SK-N-SH treated with all-trans-retinoic acid at 6 μM for 48 hours (cell line): Measurements from ENCODE around the gene SCMH1.

Source experiments
- ATAC-seq: fragments of 200-7000 bp; cut with Tn5 transposase; 3 replicates; pipeline ENCODE4 v1.9.1; 2020; ENCODE audit warnings: mild to moderate bottlenecking, moderate library complexity
- ARNTL ChIP-seq: fragments of 450-650 bp; formaldehyde crosslinking; IDR thresholded peaks from 2 replicates; pipeline ENCODE4 v1.5.0; 2020; ENCODE audit warnings: low read depth, mild to moderate bottlenecking, moderate library complexity, borderline replicate concordance
- CSDC2 ChIP-seq: fragments of 250-450 bp; sonication (Bioruptor Pico); IDR thresholded peaks from 2 replicates; pipeline ENCODE4 v1.5.0; 2020; ENCODE audit warnings: mild to moderate bottlenecking, moderate library complexity
- ESRRG ChIP-seq: fragments of 250-450 bp; sonication (Bioruptor Pico); IDR thresholded peaks from 2 replicates; pipeline ENCODE4 v1.6.1; 2021; ENCODE audit warnings: mild to moderate bottlenecking
- GLIS3 ChIP-seq: fragments of 250-450 bp; sonication (Bioruptor Pico); IDR thresholded peaks from 2 replicates; pipeline ENCODE4 v1.5.0; 2020; ENCODE audit warnings: mild to moderate bottlenecking, moderate library complexity
- ISL1 ChIP-seq: fragments of 250-450 bp; sonication (Bioruptor Pico); IDR thresholded peaks from 2 replicates; pipeline ENCODE4 v2.1.2; 2022; ENCODE audit warnings: mild to moderate bottlenecking, moderate library complexity
- OSR1 ChIP-seq: fragments of 250-450 bp; sonication (Bioruptor Pico); IDR thresholded peaks from 2 replicates; pipeline ENCODE4 v1.8.0; 2022; ENCODE audit warnings: moderate library complexity, mild to moderate bottlenecking, inconsistent platforms
- POU6F1 ChIP-seq: fragments of 250-450 bp; sonication (Bioruptor Pico); IDR thresholded peaks from 2 replicates; pipeline ENCODE4 v1.8.0; 2021; ENCODE audit warnings: low read depth, mild to moderate bottlenecking, moderate library complexity, borderline replicate concordance
- PPARA ChIP-seq: fragments of 250-450 bp; sonication (Bioruptor Pico); IDR thresholded peaks from 2 replicates; pipeline ENCODE4 v1.5.0; 2020; ENCODE audit warnings: mild to moderate bottlenecking, borderline replicate concordance
- RARB ChIP-seq: fragments of 250-450 bp; sonication (Bioruptor Pico); IDR thresholded peaks from 2 replicates; pipeline ENCODE4 v1.8.0; 2021; ENCODE audit warnings: mild to moderate bottlenecking, moderate library complexity
- TOX ChIP-seq: fragments of 250-450 bp; sonication (Bioruptor Pico); IDR thresholded peaks from 2 replicates; pipeline ENCODE4 v1.8.0; 2021; ENCODE audit warnings: mild to moderate bottlenecking, moderate library complexity, borderline replicate concordance
- TSHZ2 ChIP-seq: fragments of 250-450 bp; sonication (Bioruptor Pico); IDR thresholded peaks from 2 replicates; pipeline ENCODE4 v1.5.0; 2020; ENCODE audit warnings: mild to moderate bottlenecking, moderate library complexity
- ZC3H10 ChIP-seq: fragments of 250-450 bp; sonication (Bioruptor Pico); IDR thresholded peaks from 2 replicates; pipeline ENCODE4 v1.5.1; 2021; ENCODE audit warnings: mild to moderate bottlenecking, moderate library complexity
- ZFP3 ChIP-seq: fragments of 250-450 bp; sonication (Bioruptor Pico); IDR thresholded peaks from 2 replicates; pipeline ENCODE4 v1.5.0; 2020; ENCODE audit warnings: mild to moderate bottlenecking, moderate library complexity
- ZFP30 ChIP-seq: fragments of 450-650 bp; formaldehyde crosslinking; IDR thresholded peaks from 2 replicates; pipeline ENCODE4 v1.5.0; 2022; ENCODE audit warnings: mild to moderate bottlenecking, moderate library complexity
- ZNF565 ChIP-seq: fragments of 450-650 bp; formaldehyde crosslinking; conservative IDR thresholded peaks from 2 replicates; pipeline ENCODE4 v1.5.0; 2020; ENCODE audit warnings: low read depth, mild to moderate bottlenecking, moderate library complexity
- ZNF70 ChIP-seq: fragments of 450-650 bp; formaldehyde crosslinking; IDR thresholded peaks from 2 replicates; pipeline ENCODE4 v1.5.0; 2020; ENCODE audit warnings: mild to moderate bottlenecking, moderate library complexity
- ZNF8 ChIP-seq: fragments of 450-650 bp; formaldehyde crosslinking; IDR thresholded peaks from 2 replicates; pipeline ENCODE4 v1.5.0; 2020; ENCODE audit warnings: mild to moderate bottlenecking, moderate library complexity
- TF ChIP-seq, protein P1 (sequence below): fragments of 250-450 bp; sonication (Bioruptor Pico); IDR thresholded peaks from 2 replicates; pipeline ENCODE4 v1.8.0; 2020; ENCODE audit warnings: mild to moderate bottlenecking, moderate library complexity, borderline replicate concordance
- TF ChIP-seq, protein P2 (sequence below): fragments of 250-450 bp; sonication (Bioruptor Pico); IDR thresholded peaks from 2 replicates; pipeline ENCODE4 v1.5.1; 2021; ENCODE audit warnings: mild to moderate bottlenecking, moderate library complexity

SCMH1 gene

GRCh38 chr1:41100170-41100569 is 141.9 kb downstream of the SCMH1 start:
- TF ChIP-seq, protein P1, sequence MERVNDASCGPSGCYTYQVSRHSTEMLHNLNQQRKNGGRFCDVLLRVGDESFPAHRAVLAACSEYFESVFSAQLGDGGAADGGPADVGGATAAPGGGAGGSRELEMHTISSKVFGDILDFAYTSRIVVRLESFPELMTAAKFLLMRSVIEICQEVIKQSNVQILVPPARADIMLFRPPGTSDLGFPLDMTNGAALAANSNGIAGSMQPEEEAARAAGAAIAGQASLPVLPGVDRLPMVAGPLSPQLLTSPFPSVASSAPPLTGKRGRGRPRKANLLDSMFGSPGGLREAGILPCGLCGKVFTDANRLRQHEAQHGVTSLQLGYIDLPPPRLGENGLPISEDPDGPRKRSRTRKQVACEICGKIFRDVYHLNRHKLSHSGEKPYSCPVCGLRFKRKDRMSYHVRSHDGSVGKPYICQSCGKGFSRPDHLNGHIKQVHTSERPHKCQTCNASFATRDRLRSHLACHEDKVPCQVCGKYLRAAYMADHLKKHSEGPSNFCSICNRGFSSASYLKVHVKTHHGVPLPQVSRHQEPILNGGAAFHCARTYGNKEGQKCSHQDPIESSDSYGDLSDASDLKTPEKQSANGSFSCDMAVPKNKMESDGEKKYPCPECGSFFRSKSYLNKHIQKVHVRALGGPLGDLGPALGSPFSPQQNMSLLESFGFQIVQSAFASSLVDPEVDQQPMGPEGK (CRISPR knock-in tag): no peak
- TF ChIP-seq ZFP30 (CRISPR knock-in tag) (no peak), ESRRG (CRISPR knock-in tag) (no peak)
- TF ChIP-seq, all 23 proteins: peak for 0
- no peak for ATAC-seq

DNA sequence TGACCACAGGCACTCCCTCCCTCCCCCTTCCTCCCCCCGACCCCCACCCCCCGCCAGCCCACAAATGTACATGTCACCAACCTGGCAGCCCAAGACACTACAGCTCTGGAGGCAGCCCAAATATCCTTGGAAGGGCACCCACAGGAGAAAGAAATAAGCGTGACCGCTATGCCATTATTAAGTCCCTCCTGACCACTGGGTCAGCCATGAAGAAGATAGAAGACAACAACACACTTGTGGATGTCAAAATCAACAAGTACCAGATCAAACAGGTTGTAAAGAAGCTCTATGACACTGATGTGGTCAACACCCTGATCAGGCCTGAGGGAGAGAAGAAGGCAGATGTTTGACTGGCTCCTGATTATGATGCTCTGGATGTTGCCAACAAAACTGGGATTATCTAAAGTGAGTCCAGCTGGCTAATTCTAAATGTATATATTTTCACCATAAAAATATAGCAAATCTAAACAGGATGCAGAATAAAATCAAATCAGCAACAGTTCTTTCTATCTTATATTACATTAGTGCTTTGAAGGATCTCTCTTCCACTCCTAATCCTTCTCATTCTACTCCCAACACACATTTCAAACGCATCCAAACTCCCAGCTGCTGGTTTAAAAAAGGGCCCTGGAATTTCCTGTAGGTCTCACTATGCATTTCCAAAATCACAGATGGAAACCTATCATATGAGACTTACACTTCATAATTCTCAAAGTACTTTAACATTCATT is 143.2 kb downstream of the SCMH1 start:
- TF ChIP-seq ZFP3 (CRISPR knock-in tag) (no peak), ZNF8 (CRISPR knock-in tag) (no peak), GLIS3 (CRISPR knock-in tag) (no peak), RARB (no peak), ARNTL (CRISPR knock-in tag) (no peak), TOX (CRISPR knock-in tag) (no peak), ZNF565 (CRISPR knock-in tag) (no peak), OSR1 (no peak), CSDC2 (CRISPR knock-in tag) (no peak)
- TF ChIP-seq, protein P1 (CRISPR knock-in tag): no peak
- TF ChIP-seq, all 23 proteins: peak for 0
- no peak for ATAC-seq

- no peak for ATAC-seq
- no peak for TF ChIP-seq ZC3H10
- TF ChIP-seq ZNF8 (CRISPR knock-in tag): no peak
- TF ChIP-seq, protein P2, sequence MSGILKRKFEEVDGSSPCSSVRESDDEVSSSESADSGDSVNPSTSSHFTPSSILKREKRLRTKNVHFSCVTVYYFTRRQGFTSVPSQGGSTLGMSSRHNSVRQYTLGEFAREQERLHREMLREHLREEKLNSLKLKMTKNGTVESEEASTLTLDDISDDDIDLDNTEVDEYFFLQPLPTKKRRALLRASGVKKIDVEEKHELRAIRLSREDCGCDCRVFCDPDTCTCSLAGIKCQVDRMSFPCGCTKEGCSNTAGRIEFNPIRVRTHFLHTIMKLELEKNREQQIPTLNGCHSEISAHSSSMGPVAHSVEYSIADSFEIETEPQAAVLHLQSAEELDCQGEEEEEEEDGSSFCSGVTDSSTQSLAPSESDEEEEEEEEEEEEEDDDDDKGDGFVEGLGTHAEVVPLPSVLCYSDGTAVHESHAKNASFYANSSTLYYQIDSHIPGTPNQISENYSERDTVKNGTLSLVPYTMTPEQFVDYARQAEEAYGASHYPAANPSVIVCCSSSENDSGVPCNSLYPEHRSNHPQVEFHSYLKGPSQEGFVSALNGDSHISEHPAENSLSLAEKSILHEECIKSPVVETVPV (CRISPR knock-in tag): no peak
- TF ChIP-seq ESRRG (CRISPR knock-in tag): no peak
- no peak for TF ChIP-seq ZNF70 (CRISPR knock-in tag)
- TF ChIP-seq ISL1 (CRISPR knock-in tag): no peak
- TF ChIP-seq, protein P1 (CRISPR knock-in tag): no peak
- TF ChIP-seq TOX (CRISPR knock-in tag): no peak
- TF ChIP-seq GLIS3 (CRISPR knock-in tag): no peak
- TF ChIP-seq PPARA: no peak
These were observed 145.0 kb downstream of the SCMH1 start for GRCh38 chr1:41097105-41097504.

DNA sequence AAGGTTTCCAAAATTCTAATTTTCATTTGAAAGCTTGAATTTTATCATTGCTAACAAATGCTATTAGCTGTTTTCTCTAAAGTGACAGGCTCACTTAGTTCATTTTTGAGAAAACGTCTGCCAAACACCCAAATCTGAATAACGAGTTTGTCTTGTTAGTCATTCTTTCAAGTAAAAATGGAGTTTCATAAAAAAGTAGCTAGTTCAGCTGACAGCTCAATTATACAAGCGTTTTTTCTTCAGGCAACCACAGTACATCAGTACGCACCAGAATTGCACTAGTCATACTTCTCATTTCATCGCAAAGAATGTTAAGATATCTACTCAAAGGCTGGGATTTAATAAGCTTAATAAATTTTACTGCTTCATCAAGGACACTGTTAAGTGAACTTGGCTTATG is 148.3 kb downstream of the SCMH1 start:
- no peak for ATAC-seq
- no peak for TF ChIP-seq TSHZ2 (CRISPR knock-in tag)
- no peak for TF ChIP-seq POU6F1 (CRISPR knock-in tag)
- no peak for TF ChIP-seq ISL1 (CRISPR knock-in tag)
- TF ChIP-seq ARNTL (CRISPR knock-in tag): no peak
- TF ChIP-seq GLIS3 (CRISPR knock-in tag): no peak
- no peak for TF ChIP-seq PPARA
- no peak for TF ChIP-seq RARB
- no peak for TF ChIP-seq CSDC2 (CRISPR knock-in tag)
- no peak for TF ChIP-seq ESRRG (CRISPR knock-in tag)
- TF ChIP-seq, protein P1 (CRISPR knock-in tag): no peak
